HTERT RPE-1 (cell line): ENCODE measurements around the gene KRT86.
"Not testable (repeated sequence)": the region's sequence is repeated elsewhere in the genome, so short reads cannot be mapped to it uniquely, and the experiment has no call there.

ENCODE experiments used
- in situ Hi-C: fragments of 300-500 bp; cut with MboI; formaldehyde crosslinking; loops from 4 replicates; pipeline ENCODE4 v1.14.3; 2020; ENCODE audit warnings: low sequenced_read_pairs

Gene KRT86

GRCh38 chr12:52312086-52312485 lies 37.6 kb downstream of the KRT86 start:
- in situ Hi-C loops, result no loop called here

DNA sequence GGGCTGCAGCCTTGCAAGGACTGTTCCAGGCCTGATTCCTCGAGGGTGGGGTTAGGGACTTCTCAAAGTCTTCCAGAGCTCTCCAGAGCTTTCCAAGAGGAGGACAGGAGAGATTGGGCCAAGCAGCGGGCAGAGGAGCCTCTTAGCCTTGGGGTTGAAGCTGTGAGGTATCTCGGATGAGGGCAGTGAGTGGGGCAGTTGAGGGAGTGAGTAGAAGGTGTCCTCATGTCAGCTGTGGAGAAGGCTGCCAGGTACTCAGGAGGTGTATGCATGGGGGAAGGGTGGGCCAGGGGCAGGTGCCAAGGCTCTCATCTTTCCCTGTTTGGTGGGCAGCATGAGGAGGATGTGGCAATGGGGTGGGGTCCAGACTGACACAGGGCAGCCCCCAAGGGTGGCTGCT lies 39.0 kb downstream of the KRT86 start:
- in situ Hi-C loops, result no loop called here

GRCh38 chr12:52313926-52314325 lies 39.5 kb downstream of the KRT86 start:
- in situ Hi-C loops, result no loop called here

- in situ Hi-C loops, result no loop called here
Measured at GRCh38 chr12:52314511-52314910, 40.1 kb downstream of the KRT86 start.

- in situ Hi-C loops, result not testable (repeated sequence)
Measured at GRCh38 chr12:52315721-52316120, 41.3 kb downstream of the KRT86 start.

DNA sequence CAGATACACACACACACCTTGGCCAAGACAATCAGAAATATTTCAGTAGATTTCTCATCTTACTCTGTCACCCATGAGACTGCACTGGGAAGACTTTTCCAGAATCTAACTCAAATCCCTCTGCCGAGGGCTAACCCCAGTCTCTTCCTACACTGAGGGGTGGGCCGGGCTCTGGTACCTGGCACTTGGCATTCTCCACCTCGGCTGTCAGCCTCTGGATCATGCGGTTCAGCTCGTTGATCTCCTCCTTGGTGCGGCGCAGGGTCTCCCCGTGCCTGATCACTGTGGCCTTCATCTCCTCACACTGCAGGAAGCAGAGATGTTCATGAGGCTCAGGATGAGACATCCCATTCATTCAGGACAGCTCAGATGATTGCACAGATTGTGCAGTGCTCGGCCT lies 41.8 kb downstream of the KRT86 start:
- in situ Hi-C loops, result no loop called here

- in situ Hi-C loops, result no loop called here
Measured at GRCh38 chr12:52316701-52317100, 42.3 kb downstream of the KRT86 start.

GRCh38 chr12:52317468-52318052 lies 43.1 kb downstream of the KRT86 start:
- in situ Hi-C loops, result no loop called here

DNA sequence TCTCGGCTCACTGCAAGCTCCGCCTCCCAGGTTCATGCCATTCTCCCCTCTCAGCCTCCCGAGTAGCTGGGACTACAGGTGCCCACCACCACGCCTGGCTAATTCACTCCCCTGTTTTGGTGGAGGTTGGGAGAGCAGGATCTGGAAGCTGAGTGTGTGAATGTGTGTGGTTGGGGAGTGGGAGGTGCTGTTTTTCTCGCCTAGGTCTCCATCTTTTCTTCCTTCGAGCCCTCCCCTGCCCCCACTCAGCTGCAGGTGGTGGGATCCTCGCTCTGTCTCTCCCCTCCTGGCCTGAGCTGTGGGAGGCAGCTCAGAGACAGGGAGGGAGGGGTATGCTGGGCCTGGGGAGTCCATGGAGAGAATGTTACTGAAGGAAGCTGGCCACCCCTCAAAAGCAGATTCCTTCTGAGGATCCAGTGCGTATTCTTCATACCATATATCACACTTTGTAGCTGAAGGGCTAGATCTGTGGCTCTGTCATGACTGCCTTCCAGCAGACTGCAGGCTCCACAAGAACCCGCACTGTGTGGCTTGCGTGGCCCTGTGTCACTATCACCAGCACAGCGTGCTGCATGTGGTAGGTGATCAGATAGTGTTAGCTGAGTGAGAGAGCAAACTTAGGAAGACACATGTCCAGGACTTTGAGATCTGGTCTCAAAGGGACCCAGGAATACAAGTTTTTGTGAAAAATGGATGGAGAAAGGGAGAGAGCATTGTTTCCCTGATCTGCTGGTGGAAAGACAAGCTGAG lies 44.0 kb downstream of the KRT86 start:
- in situ Hi-C loops, result no loop called here

- in situ Hi-C loops, result no loop called here
Measured at GRCh38 chr12:52319097-52319496, 44.7 kb downstream of the KRT86 start.

DNA sequence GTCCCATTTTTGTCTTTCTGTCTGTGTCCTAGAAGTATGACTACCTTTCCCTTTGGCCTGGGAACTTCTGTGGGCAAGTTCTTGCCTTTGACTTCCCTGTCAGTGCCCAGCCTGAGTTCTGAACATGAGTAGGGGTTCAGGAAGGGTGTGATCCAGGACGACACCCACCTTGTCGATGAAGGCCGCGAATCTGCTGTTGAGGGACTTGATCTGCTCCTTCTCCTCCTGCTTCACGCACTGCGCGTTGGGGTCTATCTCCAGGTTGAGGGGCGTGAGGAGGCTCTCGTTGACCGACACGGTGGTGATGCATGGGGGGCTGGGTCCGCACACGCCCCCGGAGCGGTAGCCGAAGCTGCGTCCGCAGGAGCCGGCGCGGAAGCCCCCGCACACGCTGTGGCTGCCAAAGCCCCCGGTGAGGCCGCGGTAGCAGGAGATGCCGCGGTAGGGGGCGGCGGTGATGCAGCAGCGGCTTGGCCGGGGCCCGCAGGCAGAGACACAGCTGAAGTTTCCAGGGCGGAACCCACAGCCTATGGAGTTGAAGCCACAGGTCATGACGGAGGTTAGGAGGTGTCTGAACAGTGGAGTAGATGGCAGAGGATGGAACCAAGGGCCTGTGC lies 46.4 kb downstream of the KRT86 start, which contains the start of gene KRT83:
Gene KRT83 (minus strand): TSS at position 615 of the 617 bp plus-strand sequence. CDS start 63 bp downstream, at position 552.
- in situ Hi-C loops, result no loop called here

- in situ Hi-C loops, result no loop called here
Measured at GRCh38 chr12:52321418-52321817, 47.0 kb downstream of the KRT86 start.

- in situ Hi-C loops, result no loop called here
Measured at GRCh38 chr12:52322069-52322468, 47.6 kb downstream of the KRT86 start.

- in situ Hi-C loops, result no loop called here
Measured at GRCh38 chr12:52323001-52323400, 48.6 kb downstream of the KRT86 start.

DNA sequence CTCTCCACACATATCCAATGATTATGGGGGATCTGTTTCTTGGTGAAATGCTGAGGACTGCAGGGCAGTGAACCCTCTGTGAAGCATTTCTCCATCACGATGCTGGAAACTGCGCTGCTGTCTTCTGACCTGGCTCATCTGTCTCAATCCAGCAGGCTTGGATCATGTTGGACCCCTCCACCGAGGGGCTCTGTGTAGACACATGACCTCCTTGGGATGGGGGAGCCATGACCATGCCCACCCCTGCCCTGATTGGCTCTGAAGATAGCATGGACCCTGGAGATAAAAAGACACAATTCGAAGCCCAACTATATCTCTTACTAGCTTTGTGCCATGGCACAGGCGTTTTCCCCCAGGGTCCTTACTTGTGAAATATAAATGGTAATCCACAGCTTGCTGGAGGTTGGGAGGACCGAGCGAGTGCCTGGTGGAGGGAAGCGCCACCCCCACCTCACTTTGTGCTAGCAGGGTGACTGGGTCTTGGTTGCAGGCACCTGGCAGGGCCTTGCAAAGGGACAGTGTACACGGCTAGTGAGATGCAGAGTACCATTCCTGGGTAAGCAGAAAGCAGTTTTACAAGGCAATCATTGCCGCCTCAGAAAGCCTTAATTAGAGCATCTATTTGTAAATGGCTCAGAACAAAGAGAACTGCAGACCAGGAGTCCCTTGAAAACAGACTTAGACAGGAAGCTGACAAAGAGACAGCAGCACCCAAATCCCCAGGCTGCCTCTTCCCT lies 49.1 kb downstream of the KRT86 start:
- in situ Hi-C loops, result no loop called here

DNA sequence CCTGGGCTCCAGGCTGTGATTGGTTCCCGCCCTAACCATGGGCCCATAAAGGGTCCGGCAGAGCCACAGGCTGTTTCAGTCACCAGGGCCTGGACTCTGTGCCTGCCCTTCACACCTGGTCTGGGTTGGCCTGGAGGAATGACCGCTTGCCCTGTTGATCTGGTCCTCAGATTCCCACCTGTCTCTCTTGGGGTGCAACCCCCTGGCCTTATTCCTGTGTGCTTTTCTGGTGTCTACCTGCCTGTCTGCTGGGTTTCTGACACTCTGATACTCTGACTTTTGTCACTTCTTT lies 49.7 kb downstream of the KRT86 start:
- in situ Hi-C loops, result no loop called here

DNA sequence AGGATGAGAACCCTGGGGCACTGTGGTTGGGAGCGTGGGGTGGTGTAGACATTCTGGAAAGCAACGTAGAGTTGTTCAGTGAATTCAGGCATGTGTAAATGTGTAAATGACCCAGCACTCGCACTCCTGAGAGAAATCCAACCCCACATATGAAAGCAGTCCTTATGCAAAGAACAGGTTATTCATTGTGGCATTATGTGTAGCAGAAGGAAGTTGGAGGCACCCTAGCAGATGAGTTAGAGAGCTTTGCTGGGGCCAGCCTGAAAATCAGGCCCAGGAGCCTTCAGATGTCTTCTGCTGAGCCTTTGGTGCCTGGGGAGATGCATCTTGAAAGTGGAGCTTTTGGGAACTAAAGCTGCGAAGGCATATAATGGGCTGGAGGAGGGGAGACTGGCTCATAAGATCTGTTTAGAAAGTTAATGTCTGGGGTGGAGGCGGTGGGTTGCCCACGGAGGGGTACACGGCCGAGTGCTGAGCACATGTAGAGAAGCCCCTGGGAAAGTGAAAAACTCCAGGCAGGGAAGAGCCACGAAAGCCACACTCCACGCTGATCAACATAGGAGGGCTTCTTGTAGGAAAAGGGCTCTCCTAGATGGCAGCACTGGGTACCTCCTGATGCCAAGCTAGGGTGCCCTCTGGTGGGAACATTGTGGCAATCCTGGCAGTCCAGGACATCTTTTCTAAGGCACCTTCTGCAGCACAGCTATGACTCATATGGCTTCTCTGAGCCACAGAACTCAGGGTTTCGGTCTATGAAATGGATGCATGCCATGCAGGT lies 52.8 kb downstream of the KRT86 start:
- in situ Hi-C loops, result no loop called here

DNA sequence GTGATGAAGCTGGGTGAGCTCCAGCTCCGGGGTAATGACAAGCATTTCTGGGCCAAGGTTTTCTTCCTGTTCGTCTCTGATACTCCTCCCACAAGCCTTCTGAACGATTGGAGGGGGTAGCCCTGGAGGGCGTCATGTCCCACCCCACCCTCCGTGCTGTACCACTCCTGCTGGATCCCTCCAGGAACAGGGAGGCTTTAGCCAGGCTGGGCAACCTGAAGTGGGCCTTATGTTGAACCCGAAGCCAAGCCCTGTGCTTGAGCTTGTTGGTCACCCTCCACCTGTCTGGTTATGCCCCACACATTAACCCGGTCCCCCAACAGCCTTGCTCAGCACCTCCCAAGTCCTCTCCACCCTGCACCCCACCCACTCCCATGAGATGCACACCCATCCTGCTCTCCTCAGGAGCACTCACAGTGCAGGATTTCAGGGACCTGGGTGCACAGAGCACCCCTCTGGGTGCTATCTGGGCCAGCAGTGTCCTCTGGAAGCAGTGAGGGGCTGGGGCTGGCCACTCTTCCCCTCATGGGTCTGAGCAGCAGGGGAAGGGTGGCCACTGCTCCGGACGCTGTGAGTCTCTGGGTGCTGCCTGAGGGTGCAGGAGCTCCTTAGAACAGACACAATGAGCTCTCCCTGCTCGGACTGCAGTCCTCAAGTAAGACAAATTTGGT lies 53.5 kb downstream of the KRT86 start:
- in situ Hi-C loops, result no loop called here

DNA sequence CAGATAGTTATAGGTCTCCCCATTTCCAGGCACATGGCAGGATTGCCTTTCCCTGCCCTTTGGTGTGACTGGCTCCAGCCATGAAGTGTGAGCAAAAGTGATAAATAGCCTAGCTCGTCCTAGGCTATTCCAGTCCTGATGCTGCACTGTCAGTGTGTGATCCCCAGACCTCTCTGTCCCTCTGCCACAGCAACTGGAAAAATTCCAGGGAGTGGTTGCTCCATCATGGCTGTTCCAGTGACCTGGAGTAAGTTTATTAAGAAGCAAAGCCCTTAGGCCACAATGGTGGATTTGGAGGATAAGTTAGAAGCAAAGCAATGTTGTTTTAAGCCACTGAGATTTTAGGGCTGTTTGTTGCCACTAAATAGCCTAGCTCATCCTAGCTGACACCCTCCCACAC lies 56.6 kb downstream of the KRT86 start:
- in situ Hi-C loops, result no loop called here

DNA sequence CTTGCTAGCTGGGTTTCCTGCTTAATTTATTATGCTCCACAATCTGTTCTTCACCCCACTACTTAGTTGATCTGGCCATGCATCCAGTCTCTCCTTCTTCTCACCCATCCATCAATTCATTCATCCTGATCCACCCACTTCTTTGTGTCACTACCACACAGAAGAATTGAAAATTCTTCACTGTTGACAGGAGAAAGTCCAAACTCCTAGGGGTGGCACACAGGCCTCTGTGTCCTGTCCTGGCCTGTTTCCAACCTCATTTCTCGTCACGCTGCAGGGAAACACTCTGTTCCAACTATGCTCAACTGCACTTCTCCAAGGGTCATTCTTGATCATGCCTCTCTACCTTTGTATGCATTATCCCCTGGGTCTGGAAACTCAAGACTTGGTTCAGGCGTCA lies 57.4 kb downstream of the KRT86 start:
- in situ Hi-C loops, result no loop called here
